ENCODE results near the gene ACADM.
"Not testable (repeated sequence)": the region's sequence is repeated elsewhere in the genome, so short reads cannot be mapped to it uniquely, and the experiment has no call there.

ACADM gene

GRCh38 chr1:75742047-75742625, 17.6 kb downstream of the ACADM start (continued):
- no peak for TF ChIP-seq TSHZ2 (CRISPR knock-in tag; IDR thresholded peaks at IDR 0.05)
- TF ChIP-seq GLIS3 (CRISPR knock-in tag; IDR thresholded peaks at IDR 0.05): no peak
- TF ChIP-seq ZNF8 (CRISPR knock-in tag; IDR thresholded peaks at IDR 0.05): no peak
- TF ChIP-seq PATZ1 (CRISPR knock-in tag; IDR thresholded peaks at IDR 0.05; ENCODE audit: borderline replicate concordance): no peak
- TF ChIP-seq TCF4 (CRISPR knock-in tag; IDR thresholded peaks at IDR 0.05; ENCODE audit: borderline replicate concordance): no peak
- no peak for TF ChIP-seq TOX (CRISPR knock-in tag; IDR thresholded peaks at IDR 0.05; ENCODE audit: borderline replicate concordance)

GRCh38 chr1:75745276-75745675, 20.8 kb downstream of the ACADM start:
- ATAC-seq: no peak

GRCh38 chr1:75757210-75757609, 32.7 kb downstream of the ACADM start:
- ATAC-seq: not testable (repeated sequence)

More at GRCh38 chr1:75745276-75745675, 20.8 kb downstream of the ACADM start:
- TF ChIP-seq SNAI2 (CRISPR knock-in tag; IDR thresholded peaks at IDR 0.05) (no peak), TOX (CRISPR knock-in tag; IDR thresholded peaks at IDR 0.05; ENCODE audit: borderline replicate concordance) (no peak), ZC3H10 (CRISPR knock-in tag; IDR thresholded peaks at IDR 0.05) (no peak), PPARA (CRISPR knock-in tag; IDR thresholded peaks at IDR 0.05; ENCODE audit: borderline replicate concordance) (no peak), ZNF8 (CRISPR knock-in tag; IDR thresholded peaks at IDR 0.05) (no peak), GLIS3 (CRISPR knock-in tag; IDR thresholded peaks at IDR 0.05) (no peak), ZFP3 (CRISPR knock-in tag; IDR thresholded peaks at IDR 0.05) (no peak), ZNF70 (CRISPR knock-in tag; IDR thresholded peaks at IDR 0.05) (no peak), ZFP30 (CRISPR knock-in tag; IDR thresholded peaks at IDR 0.05) (no peak), CSRNP3 (CRISPR knock-in tag; IDR thresholded peaks at IDR 0.05) (no peak), ZNF565 (CRISPR knock-in tag; conservative IDR thresholded peaks at IDR 0.05; ENCODE audit: low read depth) (no peak), ESRRG (CRISPR knock-in tag; IDR thresholded peaks at IDR 0.05) (no peak), BACH2 (CRISPR knock-in tag; IDR thresholded peaks at IDR 0.05; ENCODE audit: borderline replicate concordance) (no peak)

GRCh38 chr1:75758543-75758942, 34.0 kb downstream of the ACADM start:
- ATAC-seq: not testable (repeated sequence)

- no peak for ATAC-seq
- TF ChIP-seq ZNF565 (CRISPR knock-in tag; conservative IDR thresholded peaks at IDR 0.05; ENCODE audit: low read depth) (no peak), PPARA (CRISPR knock-in tag; IDR thresholded peaks at IDR 0.05; ENCODE audit: borderline replicate concordance) (no peak), ZFP30 (CRISPR knock-in tag; IDR thresholded peaks at IDR 0.05) (no peak), ZNF8 (CRISPR knock-in tag; IDR thresholded peaks at IDR 0.05) (no peak), CSRNP3 (CRISPR knock-in tag; IDR thresholded peaks at IDR 0.05) (no peak), OSR1 (CRISPR knock-in tag; IDR thresholded peaks at IDR 0.05) (no peak), GLIS3 (CRISPR knock-in tag; IDR thresholded peaks at IDR 0.05) (no peak), ZNF70 (CRISPR knock-in tag; IDR thresholded peaks at IDR 0.05) (no peak), PATZ1 (CRISPR knock-in tag; IDR thresholded peaks at IDR 0.05; ENCODE audit: borderline replicate concordance) (no peak), TSHZ2 (CRISPR knock-in tag; IDR thresholded peaks at IDR 0.05) (no peak), TOX (CRISPR knock-in tag; IDR thresholded peaks at IDR 0.05; ENCODE audit: borderline replicate concordance) (no peak), ARNTL (CRISPR knock-in tag; IDR thresholded peaks at IDR 0.05; ENCODE audit: borderline replicate concordance, low read depth) (no peak), RARB (CRISPR knock-in tag; IDR thresholded peaks at IDR 0.05) (no peak)
These were observed 39.6 kb downstream of the ACADM start for GRCh38 chr1:75764057-75764655.
